Measurements from ENCODE around the gene PLEKHA8. TPM values are rescaled to one million over a fixed set of nuclear protein-coding genes. Genes with fewer than 3 reads are reported as not detected.
"Not testable (repeated sequence)": the region's sequence is repeated elsewhere in the genome, so short reads cannot be mapped to it uniquely, and the experiment has no call there.

Gene PLEKHA8
- total RNA-seq, 1 donor from 2014 or later: 17.1 TPM

- no peaks in the 10 kb centered on the region for H3K27me3 ChIP-seq (ENCODE audit: control insufficient read depth, insufficient read depth, low read length)
- TF ChIP-seq CTCF (IDR thresholded peaks at IDR 0.05; ENCODE audit: insufficient read depth, low read length, severe bottlenecking): no peak
- H3K4me3 ChIP-seq (ENCODE audit: low read depth, low read length): no peak overlapping the region
- H3K36me3 ChIP-seq (ENCODE audit: control insufficient read depth, insufficient read depth, low read length): peaks cover 4% of the 10 kb centered on the region
- no peak for DNase-seq (ENCODE audit: low read depth)
- FAIRE-seq: no peak
Measured at GRCh38 chr7:30053068-30053467, 24.9 kb downstream of the PLEKHA8 start.

DNA sequence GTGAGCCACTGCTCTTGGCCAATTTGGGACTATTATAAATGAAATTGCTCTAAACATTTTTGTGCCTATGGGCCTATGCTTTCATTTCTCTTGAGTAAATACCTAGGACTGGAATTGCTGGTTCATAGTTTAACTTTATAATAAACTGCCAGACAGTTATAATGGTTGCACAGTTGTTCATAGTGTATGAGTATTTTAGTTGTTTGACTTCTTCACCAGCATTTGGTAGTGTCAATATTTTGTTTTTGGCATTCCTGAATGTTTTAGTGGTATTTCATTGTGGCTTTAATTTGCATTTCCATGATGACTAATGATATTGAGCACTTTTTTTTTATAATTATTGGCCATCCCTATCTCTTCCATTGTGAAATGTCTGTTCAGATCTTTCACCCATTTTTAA is 29.5 kb downstream of the PLEKHA8 start:
- TF ChIP-seq CTCF (IDR thresholded peaks at IDR 0.05; ENCODE audit: insufficient read depth, low read length, severe bottlenecking): no peak
- DNase-seq (ENCODE audit: low read depth) (no peak), FAIRE-seq (no peak)
- Histone ChIP-seq H3K4me3 (ENCODE audit: low read depth, low read length) (no peak overlapping the region), H3K27me3 (ENCODE audit: control insufficient read depth, insufficient read depth, low read length) (no peaks in the 10 kb centered on the region), H3K36me3 (ENCODE audit: control insufficient read depth, insufficient read depth, low read length) (peaks cover 4% of the 10 kb centered on the region)

DNA sequence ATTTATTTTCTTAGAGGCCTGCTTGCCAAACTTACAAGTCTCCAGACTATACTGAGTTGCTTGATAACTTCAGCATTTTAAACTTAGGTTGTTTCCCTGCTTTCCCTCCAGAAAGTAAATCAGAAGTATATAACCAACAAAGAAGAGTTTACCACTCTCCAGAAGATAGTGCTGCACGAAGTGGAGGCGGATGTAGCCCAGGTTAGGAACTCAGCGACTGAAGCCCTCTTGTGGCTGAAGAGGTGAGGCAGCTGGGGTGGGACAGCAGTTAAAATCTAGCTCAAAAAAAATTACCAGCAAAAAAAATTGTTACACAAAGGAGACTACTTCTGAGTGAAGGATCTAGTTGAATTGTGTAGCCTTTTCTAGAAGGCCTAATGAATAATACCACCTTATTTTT is 33.6 kb downstream of the PLEKHA8 start:
- FAIRE-seq (peak; percentile 64), DNase-seq (ENCODE audit: low read depth) (peak; percentile 22)
- H3K36me3 ChIP-seq (ENCODE audit: control insufficient read depth, insufficient read depth, low read length); H3K4me3 ChIP-seq (ENCODE audit: low read depth, low read length); H3K27me3 ChIP-seq (ENCODE audit: control insufficient read depth, insufficient read depth, low read length): not testable (repeated sequence)
- TF ChIP-seq CTCF (IDR thresholded peaks at IDR 0.05; ENCODE audit: insufficient read depth, low read length, severe bottlenecking): peak; percentile 43

DNA sequence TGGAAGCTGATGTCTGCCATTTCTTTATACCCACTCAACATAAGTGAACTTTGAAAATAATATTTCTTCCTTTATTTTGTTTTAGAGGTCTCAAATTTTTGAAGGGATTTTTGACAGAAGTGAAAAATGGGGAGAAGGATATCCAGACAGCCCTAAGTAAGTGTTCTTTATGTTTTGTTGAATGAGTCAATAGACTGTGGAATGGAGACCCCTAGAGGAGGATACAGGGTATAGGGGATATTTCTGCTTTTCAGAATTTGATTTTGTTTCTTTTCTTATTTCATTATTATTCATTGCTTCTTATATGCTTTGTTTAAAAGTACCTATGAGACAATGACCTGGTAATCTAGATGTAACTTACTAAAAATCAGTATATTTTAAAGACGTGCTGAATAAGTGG is 34.4 kb downstream of the PLEKHA8 start:
- FAIRE-seq (no peak), DNase-seq (ENCODE audit: low read depth) (peak; percentile 22)
- Histone ChIP-seq H3K4me3 (ENCODE audit: low read depth, low read length) (no peak overlapping the region), H3K27me3 (ENCODE audit: control insufficient read depth, insufficient read depth, low read length) (no peaks in the 10 kb centered on the region), H3K36me3 (ENCODE audit: control insufficient read depth, insufficient read depth, low read length) (peaks cover 2% of the 10 kb centered on the region)
- TF ChIP-seq CTCF (IDR thresholded peaks at IDR 0.05; ENCODE audit: insufficient read depth, low read length, severe bottlenecking): no peak

DNA sequence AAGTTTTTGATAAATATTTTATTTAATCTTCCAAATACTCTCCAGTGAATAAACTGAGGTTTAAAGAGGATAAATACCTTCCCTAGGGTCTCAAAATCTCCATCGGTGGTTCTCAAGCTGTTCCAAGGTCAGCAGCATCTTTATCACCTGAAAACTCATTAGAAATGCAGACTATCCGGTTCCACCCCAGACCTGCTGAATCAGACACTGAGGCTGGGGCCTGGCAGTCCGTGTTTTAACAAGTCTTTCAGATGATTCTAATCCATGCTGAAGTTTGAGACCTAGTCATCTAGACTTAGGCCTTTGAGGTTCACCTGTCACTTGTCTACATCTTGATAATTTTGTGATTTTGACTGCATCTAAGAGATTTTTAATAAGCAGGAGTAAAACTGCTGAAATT is 37.5 kb downstream of the PLEKHA8 start:
- FAIRE-seq: no peak

More for the DNA sequence above, 37.5 kb downstream of the PLEKHA8 start:
- TF ChIP-seq CTCF (IDR thresholded peaks at IDR 0.05; ENCODE audit: insufficient read depth, low read length, severe bottlenecking): no peak
- Histone ChIP-seq H3K27me3 (ENCODE audit: control insufficient read depth, insufficient read depth, low read length) (no peaks in the 10 kb centered on the region), H3K36me3 (ENCODE audit: control insufficient read depth, insufficient read depth, low read length) (peaks cover 2% of the 10 kb centered on the region), H3K4me3 (ENCODE audit: low read depth, low read length) (no peak overlapping the region)
- peak; percentile 61 for DNase-seq (ENCODE audit: low read depth)

Measured in bronchial epithelial cell (primary cell).